Adrenal gland (tissue), 5 donors: ENCODE results near the gene PCDH9.

ENCODE experiments used
- CTCF ChIP-seq, 6 experiments: fragments of 450-650 bp in 4 of 6; fragments of 200-600 bp in 2 of 6; sonication (generic) in 1 of 6; IDR thresholded peaks; 1 replicate in 5 of 6; 2 replicates in 1 of 6; pipeline versions ENCODE4 v1.5.1 to v1.8.0; 2016 to 2021; ENCODE audit warnings: antibody characterized with exemption in 6 of 6, mild to moderate bottlenecking in 2 of 6, moderate library complexity in 1 of 6
- POLR2A ChIP-seq, 2 donors: fragments of 450-650 bp; IDR thresholded peaks; one replicate each; pipeline ENCODE4 v1.6.1; 2017; ENCODE audit warnings: antibody characterized with exemption in 2 of 2, mild to moderate bottlenecking in 2 of 2, moderate library complexity in 1 of 2
- donor health status: DM: no; HTN: no; CAD: no.

- TF ChIP-seq CTCF (IDR thresholded peaks at IDR 0.05) (no peak), POLR2A (IDR thresholded peaks at IDR 0.05) (no peak)
Measured at GRCh38 chr13:67001363-67001762, 228.8 kb downstream of the PCDH9 start.
